Right ventricle myocardium superior (tissue), 1 donor: ENCODE data around the gene ZCCHC10. TPM values are rescaled to one million over a fixed set of nuclear protein-coding genes. Genes with fewer than 3 reads are reported as not detected.

ENCODE experiments used
- ATAC-seq: fragments of 200-7000 bp; cut with Tn5 transposase; one replicate; pipeline ENCODE4 v1.9.1; 2020; ENCODE audit warnings: mild to moderate bottlenecking; ENCODE audit not compliant: poor library complexity
- DNase-seq: peaks from one replicate; pipeline ENCODE4 v3.0.0-alpha.2; 2020
- intact Hi-C: fragments of 100-400 bp; cut with DNase I; formaldehyde crosslinking; loops from one replicate; pipeline ENCODE4 v1.11.2; 2022
- total RNA-seq: library from RNA; stranded (reverse); fragmentation: NEBNext Ultra II Directional; extraction: Animal tissue kit (Norgen Biotek cat#: 25700); gene quantifications from one replicate; pipeline ENCODE4 v1.2.1, GENCODE V29; 2021
- donor health status: DM: no; HTN: yes; CAD: no; lungs with severe emphysema.

ZCCHC10 gene
- total RNA-seq, 1 donor from 2014 or later, result 14.7 TPM

GRCh38 chr5:132952829-132953228 lies 73.5 kb downstream of the ZCCHC10 start:
- intact Hi-C loops, result no loop called here
- ATAC-seq, result no peak
- DNase-seq, result no peak

GRCh38 chr5:132951897-132952296 lies 74.5 kb downstream of the ZCCHC10 start:
- intact Hi-C loops, result no loop called here

GRCh38 chr5:132949136-132949535 lies 77.2 kb downstream of the ZCCHC10 start:
- no peak for ATAC-seq
- no peak for DNase-seq
- intact Hi-C loops, result no loop called here

More at GRCh38 chr5:132951897-132952296, 74.5 kb downstream of the ZCCHC10 start:
- ATAC-seq, result no peak
- no peak for DNase-seq

- no peak for ATAC-seq
- DNase-seq, result no peak
- intact Hi-C loops, result no loop called here
Observed at GRCh38 chr5:132947671-132948070, 78.7 kb downstream of the ZCCHC10 start.

Other genes with a start within 250 kb of the ZCCHC10 start
- gene SEPTIN8, start 249.3 kb downstream of the ZCCHC10 start, total RNA-seq, result 26.3 TPM
- 0.13 TPM for gene SOWAHA, start 213.2 kb downstream of the ZCCHC10 start, total RNA-seq
- gene SHROOM1, start 195.9 kb downstream of the ZCCHC10 start, total RNA-seq, result 3.6 TPM
- 0.16 TPM for gene GDF9, start 160.1 kb downstream of the ZCCHC10 start, total RNA-seq
- 1,987 TPM for gene UQCRQ, start 159.9 kb downstream of the ZCCHC10 start, total RNA-seq
- gene LEAP2, start 152.9 kb downstream of the ZCCHC10 start, total RNA-seq, result 1.0 TPM
- gene AFF4, start 62.9 kb downstream of the ZCCHC10 start, total RNA-seq, result 26.8 TPM
- 68.8 TPM for gene HSPA4, start 25.5 kb upstream of the ZCCHC10 start, total RNA-seq